Activated naive CD8-positive, alpha-beta T cell treated with anti-CD3 and anti-CD28 coated beads, Interleukin-2, amount 10 ng/mL, durations not matched to agents 7 days and 5 days (primary cell): Measurements from ENCODE around the gene PGD. TPM values are rescaled to one million over a fixed set of nuclear protein-coding genes. Genes with fewer than 3 reads are reported as not detected.
A peak's percentile ranks its signal among the peaks of the same experiment; 100 is the strongest.

Experiments
- ATAC-seq: fragments of 150-1000 bp; cut with Tn5 transposase; one replicate; pipeline ENCODE4 v1.10.0; 2021; ENCODE audit warnings: low read depth, moderate library complexity
- POLR2A ChIA-PET: fragments of 350-600 bp; sonication (Branson Sonifier 250); formaldehyde crosslinking; loops from one replicate; lab custom pipeline; 2021; ENCODE audit warnings: antibody characterized with exemption; lab: Charles Lee
- DNase-seq: peaks from one replicate; pipeline ENCODE4 v3.0.0; 2021
- H3K27ac Mint-ChIP-seq: one replicate; pipeline ENCODE4 v1.8.0; 2022; ENCODE audit warnings: mild to moderate bottlenecking, mixed read lengths
- H3K27me3 Mint-ChIP-seq: one replicate; pipeline ENCODE4 v1.8.0; 2022; ENCODE audit warnings: mild to moderate bottlenecking, moderate library complexity, mixed read lengths
- H3K36me3 Mint-ChIP-seq: one replicate; pipeline ENCODE4 v1.8.0; 2021; ENCODE audit warnings: mild to moderate bottlenecking, mixed read lengths
- H3K4me1 Mint-ChIP-seq: one replicate; pipeline ENCODE4 v1.8.0; 2021; ENCODE audit warnings: mixed read lengths
- H3K4me3 Mint-ChIP-seq: one replicate; pipeline ENCODE4 v1.8.0; 2022; ENCODE audit warnings: mild to moderate bottlenecking, moderate library complexity, mixed read lengths
- H3K9me3 Mint-ChIP-seq: one replicate; pipeline ENCODE4 v1.8.0; 2021; ENCODE audit warnings: mixed read lengths
- total RNA-seq, 2 experiments: library from RNA; stranded (reverse); gene quantifications; one replicate each; pipeline ENCODE4 v1.2.3, GENCODE V29; 2021

The PGD gene
- total RNA-seq, 2 experiments from 2014 or later = 67.1 to 67.3 TPM

GRCh38 chr1:10383630-10384029 is 15.2 kb upstream of the PGD start:
- POLR2A ChIA-PET = no interaction called here
- Mint-ChIP-seq H3K36me3 (no peaks in the 10 kb centered on the region), H3K27me3 (no peaks in the 10 kb centered on the region), H3K9me3 (no peaks in the 10 kb centered on the region), H3K4me3 (no peak overlapping the region), H3K4me1 (peaks cover 9% of the 10 kb centered on the region), H3K27ac (no peak overlapping the region)
- ATAC-seq (no peak), DNase-seq (no peak)

- Mint-ChIP-seq H3K27ac (no peak overlapping the region), H3K4me1 (peaks cover 9% of the 10 kb centered on the region), H3K36me3 (no peaks in the 10 kb centered on the region), H3K4me3 (no peak overlapping the region), H3K27me3 (no peaks in the 10 kb centered on the region), H3K9me3 (no peaks in the 10 kb centered on the region)
- ATAC-seq = no peak
- no peak for DNase-seq
- POLR2A ChIA-PET = no interaction called here
Observed at GRCh38 chr1:10384219-10384618, 14.6 kb upstream of the PGD start.

DNA sequence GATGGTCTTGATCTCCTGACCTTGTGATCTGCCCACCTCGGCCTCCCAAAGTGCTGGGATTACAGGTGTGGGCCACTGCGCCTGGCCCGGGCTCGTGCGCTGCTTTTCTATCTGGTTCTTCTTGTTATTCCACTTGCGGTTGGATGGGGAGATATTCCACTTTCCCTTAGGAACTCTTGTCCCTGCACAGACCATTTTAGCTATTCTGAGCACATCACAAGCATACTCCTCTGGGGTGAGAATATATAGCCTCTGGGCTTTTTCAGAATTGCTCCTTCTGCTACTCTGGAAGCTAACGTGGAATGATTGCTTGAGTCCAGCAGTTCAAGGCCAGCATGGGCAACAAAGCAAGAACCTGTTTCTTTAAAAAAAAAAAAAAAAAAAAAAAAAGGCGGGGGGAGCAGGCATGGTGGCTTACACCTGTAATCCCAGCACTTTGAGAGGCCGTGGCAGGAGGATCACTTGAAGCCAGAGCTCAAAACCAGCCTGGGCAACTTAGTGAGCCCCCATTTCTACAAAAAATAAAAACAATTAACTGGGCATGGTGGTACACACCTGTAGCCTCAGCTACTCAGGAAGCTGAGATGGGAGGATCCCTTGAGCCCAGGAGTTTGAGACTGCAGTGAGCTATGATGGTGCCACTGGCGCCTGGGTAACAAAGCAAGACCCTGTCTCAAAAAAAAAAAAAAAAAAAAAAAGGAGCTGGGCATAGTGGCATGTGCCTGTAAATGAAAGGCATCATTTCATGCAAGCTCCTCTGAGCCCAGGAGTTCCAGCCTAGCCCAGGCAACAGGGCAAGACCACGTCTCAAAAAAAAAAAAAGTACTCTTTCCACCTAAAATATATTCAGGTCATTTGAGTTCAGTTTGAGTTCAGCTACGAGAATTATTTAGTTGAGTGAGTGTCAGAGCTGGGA is 11.8 kb upstream of the PGD start:
- H3K4me3 Mint-ChIP-seq = no peak overlapping the region

GRCh38 chr1:10387677-10388386 is 11.0 kb upstream of the PGD start:
- POLR2A ChIA-PET = interaction anchor here (0.6 to 0.8 kb wide), 2 partner anchors 11 to 15 kb away, joined by 3 read pairs; no protein-coding TSS in a partner anchor
- H3K27ac Mint-ChIP-seq = no peak overlapping the region
- H3K9me3 Mint-ChIP-seq = no peaks in the 10 kb centered on the region
- DNase-seq (no peak), ATAC-seq (no peak)
- H3K36me3 Mint-ChIP-seq = no peaks in the 10 kb centered on the region
- H3K4me3 Mint-ChIP-seq = no peak overlapping the region
- peaks cover 9% of the 10 kb centered on the region for H3K4me1 Mint-ChIP-seq
- no peaks in the 10 kb centered on the region for H3K27me3 Mint-ChIP-seq

More for the DNA sequence above, 11.8 kb upstream of the PGD start:
- no peaks in the 10 kb centered on the region for H3K27me3 Mint-ChIP-seq
- H3K27ac Mint-ChIP-seq = no peak overlapping the region
- ATAC-seq (no peak), DNase-seq (no peak)
- H3K4me1 Mint-ChIP-seq = peaks cover 9% of the 10 kb centered on the region
- H3K36me3 Mint-ChIP-seq = no peaks in the 10 kb centered on the region
- POLR2A ChIA-PET = interaction anchor here (0.6 to 0.8 kb wide), 3 partner anchors 12 to 223 kb away, joined by 3 read pairs; no protein-coding TSS in a partner anchor
- no peaks in the 10 kb centered on the region for H3K9me3 Mint-ChIP-seq

GRCh38 chr1:10388387-10388715 is 10.5 kb upstream of the PGD start:
- Mint-ChIP-seq H3K27ac (no peak overlapping the region), H3K4me3 (no peak overlapping the region), H3K9me3 (no peaks in the 10 kb centered on the region), H3K27me3 (no peaks in the 10 kb centered on the region), H3K4me1 (peaks cover 9% of the 10 kb centered on the region), H3K36me3 (no peaks in the 10 kb centered on the region)
- no peak for DNase-seq
- no peak for ATAC-seq
- POLR2A ChIA-PET = interaction anchor here (0.8 kb wide), 2 partner anchors 10 to 11 kb away, joined by 3 read pairs; partner anchors contain the start of gene PGD

DNA sequence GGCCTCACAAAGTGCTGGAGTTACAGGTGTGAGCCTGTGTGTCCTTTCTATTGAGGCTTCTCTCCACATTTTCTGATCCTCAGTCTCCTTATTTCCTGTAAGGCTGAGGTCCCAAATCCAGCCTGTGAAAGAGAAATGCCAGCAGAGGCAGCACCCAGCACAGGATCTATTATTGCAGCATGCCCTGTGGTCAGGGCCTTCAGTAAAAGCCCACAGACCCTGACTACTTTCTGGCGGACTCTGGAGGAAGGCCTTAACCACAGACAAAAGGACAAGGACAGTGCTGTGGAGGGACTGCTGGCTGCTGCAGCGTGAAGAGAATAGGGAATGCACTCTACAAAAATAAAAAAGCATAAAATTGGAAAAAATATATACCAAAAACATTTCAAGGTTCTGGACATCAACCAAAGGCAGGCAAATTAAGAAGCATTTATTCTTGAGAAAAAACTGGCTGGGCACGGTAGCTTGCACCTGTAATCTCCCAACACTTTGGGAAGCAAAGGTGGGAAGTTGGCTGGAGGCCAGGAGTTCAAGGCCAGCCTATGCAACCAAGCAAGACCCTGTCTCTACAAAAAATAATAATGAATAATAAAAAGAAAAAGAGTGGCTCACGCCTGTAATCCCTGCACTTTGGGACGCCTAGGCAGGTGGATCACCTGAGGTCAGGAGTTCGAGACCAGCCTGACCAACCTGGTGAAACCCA is 9.4 kb upstream of the PGD start:
- peaks cover 6% of the 10 kb centered on the region for H3K9me3 Mint-ChIP-seq

DNA sequence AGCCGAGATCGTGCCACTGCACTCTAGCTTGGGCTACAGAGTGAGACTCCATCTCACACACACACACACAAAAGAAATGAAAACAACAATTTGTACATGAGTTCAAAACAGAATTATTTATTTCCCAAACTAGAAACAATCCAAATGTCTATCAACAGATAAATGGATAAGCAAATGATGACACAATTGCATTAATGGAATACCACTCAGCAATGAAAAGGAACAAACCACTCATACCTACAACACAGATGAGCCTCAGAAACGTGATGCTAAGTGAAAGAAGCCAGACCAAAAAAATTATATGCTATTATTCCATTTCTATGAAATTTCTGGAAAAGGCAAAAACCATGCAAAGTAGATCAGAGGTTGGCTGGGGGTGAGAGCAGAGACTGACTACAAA is 2.0 kb upstream of the PGD start:
- Mint-ChIP-seq H3K9me3 (peaks cover 6% of the 10 kb centered on the region), H3K36me3 (peaks cover 10% of the 10 kb centered on the region), H3K4me3 (peak overlapping the region; percentile 15), H3K27me3 (no peaks in the 10 kb centered on the region), H3K27ac (no peak overlapping the region), H3K4me1 (peaks cover 18% of the 10 kb centered on the region)
- no peak for ATAC-seq
- POLR2A ChIA-PET = no interaction called here
- DNase-seq = no peak

More for the DNA sequence above, 9.4 kb upstream of the PGD start:
- H3K4me3 Mint-ChIP-seq = no peak overlapping the region
- no peak overlapping the region for H3K27ac Mint-ChIP-seq
- ATAC-seq (no peak), DNase-seq (no peak)
- peaks cover 2% of the 10 kb centered on the region for H3K36me3 Mint-ChIP-seq
- peaks cover 9% of the 10 kb centered on the region for H3K4me1 Mint-ChIP-seq
- POLR2A ChIA-PET = interaction anchor here (0.8 kb wide), 1 partner anchor 9 kb away, joined by 3 read pairs; the partner anchor contains the start of gene PGD
- H3K27me3 Mint-ChIP-seq = no peaks in the 10 kb centered on the region

- no peak for DNase-seq
- POLR2A ChIA-PET = interaction anchor here (1.2 to 1.8 kb wide), 3 partner anchors 10 to 33 kb away, joined by 3 to 13 read pairs (median 3); partner anchors contain the start of gene CENPS
- Mint-ChIP-seq H3K27ac (peak overlapping the region; percentile 78), H3K9me3 (peaks cover 6% of the 10 kb centered on the region), H3K4me3 (peak overlapping the region; percentile 89), H3K27me3 (no peaks in the 10 kb centered on the region), H3K4me1 (peaks cover 21% of the 10 kb centered on the region), H3K36me3 (peaks cover 14% of the 10 kb centered on the region)
- no peak for ATAC-seq
Observed at GRCh38 chr1:10398278-10398733, 558 bp upstream of the PGD start.

- peak overlapping the region; percentile 46 for H3K27ac Mint-ChIP-seq
- DNase-seq = no peak
- POLR2A ChIA-PET = interaction anchor here (0.7 to 2.0 kb wide), 5 partner anchors 11 to 31 kb away, joined by 3 to 13 read pairs (median 3); partner anchors contain the start of gene CENPS
- no peaks in the 10 kb centered on the region for H3K27me3 Mint-ChIP-seq
- peaks cover 21% of the 10 kb centered on the region for H3K4me1 Mint-ChIP-seq
- H3K9me3 Mint-ChIP-seq = no peaks in the 10 kb centered on the region
- H3K36me3 Mint-ChIP-seq = peaks cover 22% of the 10 kb centered on the region
- no peak for ATAC-seq
- H3K4me3 Mint-ChIP-seq = peak overlapping the region; percentile 85
Observed at GRCh38 chr1:10399444-10399941, 629 bp downstream of the PGD start.

DNA sequence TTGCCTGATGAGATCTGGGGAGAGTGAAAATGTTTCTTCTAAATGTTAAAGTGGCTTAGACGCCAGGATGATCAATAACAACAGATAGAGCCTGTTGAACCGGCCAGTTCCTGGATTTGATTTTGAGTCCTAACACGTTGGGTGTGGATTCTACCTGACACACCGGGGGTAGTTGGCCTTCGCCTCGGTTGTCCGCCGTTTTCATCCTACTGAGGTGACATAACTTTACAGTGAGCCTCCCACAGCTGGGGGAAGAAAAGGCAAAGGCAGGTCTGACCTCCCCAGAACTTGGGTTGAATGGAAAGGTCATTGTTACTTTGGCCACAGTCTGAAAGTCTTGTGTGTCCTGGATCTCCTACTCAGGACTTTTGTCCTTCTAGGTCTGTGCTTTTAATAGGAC is 1.1 kb downstream of the PGD start:
- Mint-ChIP-seq H3K27ac (peak overlapping the region; percentile 46), H3K9me3 (no peaks in the 10 kb centered on the region), H3K4me1 (peaks cover 21% of the 10 kb centered on the region), H3K4me3 (peak overlapping the region; percentile 85), H3K27me3 (no peaks in the 10 kb centered on the region), H3K36me3 (peaks cover 24% of the 10 kb centered on the region)
- POLR2A ChIA-PET = interaction anchor here (1.8 to 2.0 kb wide), 2 partner anchors 15 to 31 kb away, joined by 8 to 13 read pairs; partner anchors contain the start of gene CENPS
- ATAC-seq = no peak
- DNase-seq = no peak

DNA sequence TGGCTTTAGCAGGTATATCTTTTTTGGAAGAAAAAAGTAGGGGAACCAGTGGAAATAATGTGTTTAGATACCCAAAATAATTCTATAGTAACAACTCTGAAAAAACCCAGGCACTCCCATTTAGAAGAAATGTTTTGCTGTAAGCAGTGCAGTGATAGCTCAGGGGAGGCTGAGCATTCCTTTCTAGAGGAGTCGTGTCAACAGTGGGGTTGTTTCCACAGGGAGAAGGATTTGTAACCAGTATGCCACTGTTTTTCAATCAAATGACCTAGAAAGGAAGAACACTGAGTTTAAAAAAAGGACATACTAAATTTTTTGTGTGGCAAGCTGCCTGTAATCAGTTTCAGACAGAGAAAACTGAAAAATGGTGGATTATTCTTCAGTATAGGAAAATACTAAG is 2.4 kb downstream of the PGD start:
- ATAC-seq (no peak), DNase-seq (no peak)
- Mint-ChIP-seq H3K4me1 (peaks cover 21% of the 10 kb centered on the region), H3K9me3 (no peaks in the 10 kb centered on the region), H3K27me3 (no peaks in the 10 kb centered on the region), H3K4me3 (no peak overlapping the region), H3K36me3 (peaks cover 24% of the 10 kb centered on the region), H3K27ac (no peak overlapping the region)
- POLR2A ChIA-PET = no interaction called here

- Mint-ChIP-seq H3K4me3 (no peak overlapping the region), H3K27me3 (no peaks in the 10 kb centered on the region), H3K9me3 (no peaks in the 10 kb centered on the region), H3K27ac (no peak overlapping the region), H3K36me3 (peaks cover 32% of the 10 kb centered on the region), H3K4me1 (peaks cover 20% of the 10 kb centered on the region)
- POLR2A ChIA-PET = interaction anchor here (0.6 kb wide), 2 partner anchors 15 to 22 kb away, joined by 3 read pairs; no protein-coding TSS in a partner anchor
- ATAC-seq (no peak), DNase-seq (no peak)
Observed at GRCh38 chr1:10402729-10403274, 3.9 kb downstream of the PGD start.
